Measurements from ENCODE around the gene GABRB1.

Gene GABRB1

DNA sequence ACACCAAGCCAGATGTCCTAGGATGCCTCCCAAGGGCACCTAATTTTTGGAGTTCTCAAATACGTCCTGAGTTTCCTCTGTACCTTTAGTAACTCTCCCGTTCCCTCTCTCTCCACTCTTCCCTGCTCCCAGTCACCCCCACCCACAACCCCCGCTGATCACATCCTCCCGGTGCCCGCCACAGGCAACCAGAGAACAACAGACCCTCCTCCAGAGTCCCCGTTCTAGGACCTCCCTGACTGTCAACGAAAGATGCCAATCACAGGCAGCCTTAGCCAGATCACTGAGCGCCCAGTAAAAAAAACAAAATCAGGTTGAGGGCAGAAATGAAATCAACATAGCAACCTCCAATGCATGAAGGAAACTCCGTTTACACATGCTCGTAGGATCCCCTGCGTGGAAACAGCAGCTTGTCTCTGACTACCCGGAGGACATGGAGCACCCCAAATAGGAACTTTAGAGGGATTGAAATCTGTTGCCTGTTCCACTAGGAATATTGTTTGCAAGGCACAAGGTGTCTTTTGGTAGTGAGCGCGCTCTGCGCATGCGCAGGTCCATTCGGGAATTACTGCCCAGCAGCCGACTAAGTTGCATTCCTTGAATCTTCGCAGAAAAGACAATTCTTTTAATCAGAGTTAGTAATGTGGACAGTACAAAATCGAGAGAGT is at the start of gene GABRB1:
Gene GABRB1 (plus strand): TSS at position 557 of the 668 bp plus-strand sequence.
- DNase-seq (ENCODE audit: low read depth in 3 of 3), result peak in 2 of 3 experiments; percentile 7 to 9

DNA sequence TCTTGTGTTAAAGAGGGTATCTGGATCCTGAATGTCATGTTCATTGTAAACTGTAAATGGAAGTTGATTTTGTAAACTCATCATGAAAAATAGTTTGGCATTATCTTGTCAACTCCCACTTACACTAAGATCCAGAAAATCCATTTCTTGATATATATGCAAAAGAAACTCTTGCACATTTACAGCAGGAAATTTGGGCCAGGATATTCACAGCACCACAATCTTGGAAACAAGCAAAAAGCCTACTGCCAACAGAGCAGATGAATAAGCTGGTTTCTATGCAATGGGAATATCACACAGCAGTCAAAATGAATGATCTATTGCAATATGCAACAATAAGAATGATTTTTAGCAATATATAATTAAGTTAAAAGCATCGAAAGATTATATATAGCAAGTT is 46.6 kb upstream of the GABRB1 start:
- no peak for DNase-seq (ENCODE audit: low read depth in 3 of 3)

DNA sequence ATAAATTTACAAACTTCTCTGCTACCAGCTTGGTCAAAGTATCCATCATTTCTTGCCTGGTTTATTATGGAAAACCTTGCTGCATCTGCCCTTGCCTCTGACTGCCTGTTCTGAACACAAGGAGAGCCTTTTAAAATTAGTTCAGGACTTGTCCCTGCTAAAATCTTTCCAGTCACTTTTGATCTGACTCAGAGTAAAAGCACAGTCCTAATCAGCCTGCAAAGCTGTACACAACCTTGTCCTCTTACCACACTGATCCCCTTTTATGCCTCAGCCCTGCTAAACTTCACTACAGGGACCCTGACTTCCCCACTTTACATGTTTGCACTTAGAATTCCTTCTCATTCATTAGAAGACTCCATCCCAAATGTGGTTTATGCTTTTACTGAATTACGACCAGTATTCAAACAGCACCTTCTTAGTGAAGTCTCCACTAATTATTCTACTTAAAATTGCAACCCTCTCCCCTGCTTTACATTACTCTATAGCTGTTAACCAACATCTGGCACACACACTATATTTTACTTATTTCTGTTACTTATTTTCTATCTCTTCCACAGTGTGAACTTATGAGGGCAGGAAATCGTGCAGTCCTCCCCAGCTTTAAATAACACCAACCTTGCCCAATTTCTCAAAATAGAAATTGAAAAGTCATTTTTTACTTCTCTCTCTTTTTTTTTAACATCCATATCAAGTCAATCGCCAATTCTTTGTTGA is 44.3 kb upstream of the GABRB1 start:
- DNase-seq (ENCODE audit: low read depth in 3 of 3), result no peak

DNA sequence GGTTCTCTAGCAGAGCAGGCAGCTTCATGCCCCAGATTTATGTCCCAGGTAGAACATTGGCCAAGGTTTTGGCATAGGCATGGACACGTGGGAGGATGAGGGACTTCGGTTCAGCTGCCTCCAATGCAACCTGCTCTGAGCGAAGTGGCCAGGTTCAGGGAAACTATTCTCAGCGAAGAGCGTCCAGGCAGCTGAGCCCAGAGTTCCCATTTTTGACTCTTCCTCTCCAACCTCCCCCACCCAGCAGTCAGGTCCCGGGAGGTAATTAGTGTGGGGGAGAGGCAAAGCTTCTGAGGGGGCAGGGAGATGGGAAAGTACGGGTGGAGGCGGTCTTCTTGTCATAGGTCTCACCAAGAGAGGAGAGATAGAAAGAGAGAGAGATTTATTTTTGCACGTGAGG is 39.0 kb upstream of the GABRB1 start:
- DNase-seq (ENCODE audit: low read depth in 3 of 3), result no peak

DNA sequence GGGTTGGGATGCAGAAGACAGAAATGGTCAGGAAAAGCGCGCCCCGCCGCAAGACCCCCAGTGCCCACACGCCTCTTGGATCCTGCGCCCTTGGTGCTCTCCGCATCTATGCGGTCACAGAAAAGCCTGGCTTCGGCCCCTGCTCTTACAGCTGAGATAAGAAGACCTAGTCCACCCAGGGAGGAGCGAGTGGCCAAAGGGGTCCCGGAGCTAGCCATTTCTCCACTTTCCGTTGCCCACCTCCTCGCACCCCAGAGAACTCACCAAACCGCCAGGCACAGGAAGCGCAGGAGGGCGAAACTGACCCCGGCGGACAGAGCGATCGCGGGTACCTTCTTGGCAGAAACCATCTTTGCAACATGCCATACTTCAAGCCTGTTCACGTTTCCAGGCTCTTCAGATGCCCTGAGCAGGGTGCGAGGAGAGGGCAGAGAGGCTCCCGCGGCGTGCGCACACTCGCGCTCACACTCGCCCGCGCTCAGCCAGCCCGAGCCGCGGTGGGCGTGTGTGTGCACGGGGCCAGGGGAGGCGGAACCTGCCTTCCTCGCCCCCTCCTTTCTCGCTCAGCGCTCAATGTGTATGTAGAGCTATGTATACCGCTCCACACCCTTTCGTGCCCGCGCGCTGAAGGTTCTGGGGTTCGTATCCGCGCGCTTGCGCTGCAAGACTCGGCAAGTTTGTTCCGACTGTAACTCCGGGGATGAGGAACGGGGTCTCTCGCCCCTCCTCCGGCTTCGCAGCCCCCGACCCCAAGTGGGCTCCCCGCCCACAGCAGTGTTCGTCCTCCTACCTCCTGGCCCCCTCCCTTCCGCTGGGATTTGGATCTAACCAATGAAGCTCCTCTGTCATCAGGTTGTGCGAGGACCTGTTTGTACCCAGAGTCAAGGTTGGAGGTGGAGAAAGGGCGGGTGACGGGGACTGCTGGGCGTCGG is 38.0 kb upstream of the GABRB1 start, which contains the start of gene GABRA4:
Gene GABRA4 (minus strand): TSS at position 507 of the 932 bp plus-strand sequence. CDS start 157 bp downstream, at position 350.
- no peak for DNase-seq (ENCODE audit: low read depth in 3 of 3)

DNA sequence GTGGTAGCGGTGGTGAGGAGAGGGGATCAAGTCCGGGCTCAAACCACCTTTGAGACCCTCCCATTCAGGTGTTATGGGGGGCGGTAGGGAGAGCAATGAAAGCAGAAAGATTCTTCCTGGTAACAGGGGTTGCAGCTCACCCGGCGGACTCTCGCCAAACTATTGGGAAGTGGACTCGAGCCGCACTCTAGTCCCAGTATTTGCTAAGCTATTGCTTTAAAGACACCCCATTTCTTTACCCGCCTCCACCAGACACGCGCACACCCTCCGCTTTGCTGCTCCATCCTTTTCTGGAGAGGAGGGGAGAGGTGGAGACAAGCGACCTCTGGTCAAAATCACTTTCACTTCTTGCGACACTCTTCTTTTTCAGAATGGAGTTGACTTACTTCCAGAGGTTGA is 37.4 kb upstream of the GABRB1 start:
- DNase-seq (ENCODE audit: low read depth in 3 of 3), result no peak

DNA sequence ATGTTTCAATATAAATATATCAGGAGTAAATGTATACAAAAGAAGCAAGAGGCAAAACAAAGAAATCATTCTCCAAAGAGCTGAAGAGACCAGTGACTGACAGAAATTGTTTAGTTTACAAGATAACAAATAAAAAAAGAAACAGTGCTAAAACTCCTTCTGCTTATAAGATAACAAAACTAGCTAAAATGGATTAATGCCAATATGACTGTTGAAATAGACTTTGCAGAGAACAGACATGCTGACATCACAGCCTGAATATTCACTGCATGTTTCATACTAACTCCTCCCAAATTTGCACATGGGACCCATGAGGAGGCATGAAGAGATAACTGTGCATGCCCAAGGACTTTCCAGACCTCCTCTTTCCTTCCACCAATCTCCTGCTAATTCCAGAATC is 31.8 kb upstream of the GABRB1 start:
- DNase-seq (ENCODE audit: low read depth in 3 of 3), result no peak

DNA sequence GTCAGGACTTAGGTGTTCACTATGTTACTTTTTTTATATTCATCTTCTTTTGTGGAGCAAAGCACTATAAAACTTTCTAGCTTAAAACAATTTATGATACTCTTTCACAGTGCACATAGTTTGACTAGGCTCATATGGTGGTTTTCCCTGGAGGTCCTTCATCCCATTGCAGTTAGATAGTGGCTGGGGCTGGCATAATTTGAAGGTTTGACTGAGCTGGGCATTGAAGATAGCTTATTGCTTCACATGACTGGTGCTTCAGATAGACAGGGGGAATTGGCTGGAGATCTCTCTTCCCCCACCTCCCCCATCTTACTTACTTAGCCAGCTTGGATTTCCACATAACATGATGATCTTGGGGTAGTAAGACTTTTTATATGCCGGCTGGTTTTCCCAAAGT is 31.0 kb upstream of the GABRB1 start:
- no peak for DNase-seq (ENCODE audit: low read depth in 3 of 3)

DNA sequence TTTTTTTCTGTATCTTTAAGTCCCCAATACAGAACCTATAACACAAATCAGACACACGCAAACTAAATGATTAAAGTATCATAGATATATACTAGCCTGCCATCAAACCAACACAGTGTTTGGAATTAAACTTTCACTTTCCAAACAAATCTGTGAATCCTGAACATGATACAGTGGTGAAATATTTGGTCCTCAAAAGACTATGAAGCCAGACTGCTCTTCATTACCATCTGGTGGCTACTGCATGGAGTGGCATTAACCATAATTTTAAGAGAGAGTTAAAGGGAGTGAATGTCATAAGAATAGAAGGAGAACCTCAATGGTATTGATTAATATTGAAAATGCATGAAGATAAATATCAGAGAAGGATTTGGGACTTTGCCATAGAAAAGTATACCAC is 28.8 kb upstream of the GABRB1 start:
- no peak for DNase-seq (ENCODE audit: low read depth in 3 of 3)

DNA sequence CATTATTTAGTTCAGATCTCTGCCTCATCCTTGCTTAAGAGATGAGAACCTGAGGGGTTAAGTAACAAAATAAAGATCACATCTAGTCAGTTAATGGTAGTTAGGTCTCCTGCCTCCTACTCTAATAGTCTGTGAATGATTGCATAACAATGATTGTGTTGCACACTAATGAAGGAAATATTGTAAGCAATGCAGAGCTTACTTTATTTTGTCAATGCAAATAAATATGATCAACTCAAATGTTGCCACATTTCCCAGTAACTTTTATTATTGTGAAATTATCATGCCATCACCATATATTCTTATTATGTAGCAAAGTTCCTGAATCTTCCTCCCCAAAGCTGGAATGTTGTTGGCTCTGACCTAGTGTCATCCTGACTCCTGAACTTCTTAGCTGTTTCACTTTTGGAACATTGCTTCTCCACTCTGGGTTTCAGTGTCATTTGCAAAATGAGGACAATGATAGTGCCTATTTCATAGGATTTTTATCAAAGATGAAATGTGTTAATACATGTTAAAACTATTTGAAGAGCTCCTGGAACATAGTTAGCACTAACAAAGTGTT is 20.9 kb upstream of the GABRB1 start:
- DNase-seq (ENCODE audit: low read depth in 3 of 3), result no peak

DNA sequence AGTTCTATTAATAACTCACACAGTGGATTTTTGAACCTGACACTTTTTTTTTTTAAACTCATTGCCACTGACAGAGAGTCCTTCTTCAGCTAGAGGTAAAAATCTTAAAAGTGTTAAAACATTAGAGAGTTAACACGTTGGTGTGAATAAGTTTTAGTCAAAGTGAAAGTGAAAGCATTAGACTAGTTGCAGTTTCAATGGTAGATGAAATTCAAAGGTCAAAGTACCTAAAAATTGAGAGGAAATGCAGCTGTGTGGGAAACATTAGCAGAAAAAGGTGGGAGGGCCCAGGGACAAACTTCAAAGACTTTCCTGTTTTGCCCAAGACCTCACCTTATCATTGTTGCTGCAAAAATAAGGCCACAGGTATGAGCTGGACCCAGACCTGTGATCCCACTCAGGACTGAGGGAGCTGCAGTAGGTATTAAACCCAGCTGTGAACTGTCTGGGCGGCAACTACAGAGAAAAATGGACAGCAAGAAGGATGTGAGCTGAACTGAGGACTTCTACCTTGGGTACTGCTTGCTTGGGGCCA is 20.4 kb upstream of the GABRB1 start:
- DNase-seq (ENCODE audit: low read depth in 3 of 3), result no peak

DNA sequence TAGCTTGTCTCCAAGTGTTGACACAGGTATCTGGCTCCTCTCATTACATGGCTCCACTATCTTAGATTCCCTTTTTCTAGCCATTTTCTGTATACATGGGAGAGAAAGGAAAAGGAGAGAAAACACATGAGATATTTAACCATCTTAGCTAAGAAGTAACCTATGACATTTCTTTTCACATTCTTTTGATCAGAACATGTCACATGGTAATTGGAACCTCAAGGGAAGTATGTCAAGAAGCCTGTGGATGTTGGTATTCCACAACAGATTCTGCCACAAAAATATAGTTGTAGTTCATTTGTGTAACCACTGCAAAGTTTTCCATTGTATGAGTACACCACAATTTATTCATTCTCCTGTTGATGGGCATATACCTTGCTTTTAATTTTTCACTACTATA is 18.7 kb upstream of the GABRB1 start:
- no peak for DNase-seq (ENCODE audit: low read depth in 3 of 3)

DNA sequence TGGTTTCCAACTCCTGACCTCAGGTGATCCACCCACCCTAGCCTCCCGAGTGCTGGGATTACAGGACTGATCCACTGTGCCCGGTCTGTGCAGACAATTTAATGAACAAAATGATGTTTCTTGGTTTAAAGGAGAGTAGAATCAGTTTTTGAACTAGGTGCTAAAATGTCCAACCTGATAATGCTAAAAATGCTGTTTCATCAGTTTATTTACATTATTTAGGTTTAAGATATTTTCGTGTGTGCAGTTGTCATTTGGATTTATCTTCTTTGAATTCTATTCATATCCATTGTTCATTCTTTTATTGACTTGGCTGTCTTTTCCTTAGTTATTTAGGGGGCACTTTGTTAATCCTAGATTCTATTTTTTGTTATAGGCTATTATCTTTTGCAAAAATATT is 18.0 kb upstream of the GABRB1 start:
- no peak for DNase-seq (ENCODE audit: low read depth in 3 of 3)

DNA sequence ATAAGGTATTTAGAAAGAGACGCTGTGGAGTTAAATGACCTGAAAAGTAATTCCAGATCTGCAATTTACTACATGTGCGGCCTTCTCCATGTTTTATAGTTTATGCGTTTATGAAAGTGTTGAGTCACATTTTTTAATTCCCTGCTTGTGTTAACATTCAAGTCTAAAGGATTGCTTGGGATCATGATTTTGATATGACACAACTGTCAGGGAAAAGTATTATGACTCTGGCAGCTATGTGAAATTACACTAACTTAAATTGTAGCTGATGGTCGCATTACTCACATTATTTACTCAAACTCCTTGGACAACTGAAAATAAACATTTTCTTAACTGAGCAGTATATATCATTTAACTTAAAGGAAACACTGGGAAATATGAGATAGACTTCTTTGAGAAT is 14.3 kb upstream of the GABRB1 start:
- no peak for DNase-seq (ENCODE audit: low read depth in 3 of 3)

DNA sequence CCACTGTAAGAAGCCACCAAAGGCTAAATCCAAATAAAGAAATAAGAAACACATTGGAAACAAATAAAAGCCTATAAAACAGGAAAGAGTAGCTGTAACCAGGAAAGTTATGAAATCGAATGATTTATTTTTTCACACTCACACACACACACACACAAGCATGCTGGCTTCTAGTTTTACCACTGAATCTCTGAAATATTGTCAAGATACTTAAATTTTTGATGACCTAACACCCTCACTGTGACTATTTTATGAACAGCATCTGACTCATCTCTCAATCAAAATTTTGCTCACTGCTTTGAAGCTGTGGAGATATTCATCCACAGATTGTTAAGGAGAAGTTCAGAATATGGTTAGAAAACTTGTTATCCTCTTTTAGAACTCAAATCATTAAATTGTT is 13.9 kb upstream of the GABRB1 start:
- no peak for DNase-seq (ENCODE audit: low read depth in 3 of 3)

DNA sequence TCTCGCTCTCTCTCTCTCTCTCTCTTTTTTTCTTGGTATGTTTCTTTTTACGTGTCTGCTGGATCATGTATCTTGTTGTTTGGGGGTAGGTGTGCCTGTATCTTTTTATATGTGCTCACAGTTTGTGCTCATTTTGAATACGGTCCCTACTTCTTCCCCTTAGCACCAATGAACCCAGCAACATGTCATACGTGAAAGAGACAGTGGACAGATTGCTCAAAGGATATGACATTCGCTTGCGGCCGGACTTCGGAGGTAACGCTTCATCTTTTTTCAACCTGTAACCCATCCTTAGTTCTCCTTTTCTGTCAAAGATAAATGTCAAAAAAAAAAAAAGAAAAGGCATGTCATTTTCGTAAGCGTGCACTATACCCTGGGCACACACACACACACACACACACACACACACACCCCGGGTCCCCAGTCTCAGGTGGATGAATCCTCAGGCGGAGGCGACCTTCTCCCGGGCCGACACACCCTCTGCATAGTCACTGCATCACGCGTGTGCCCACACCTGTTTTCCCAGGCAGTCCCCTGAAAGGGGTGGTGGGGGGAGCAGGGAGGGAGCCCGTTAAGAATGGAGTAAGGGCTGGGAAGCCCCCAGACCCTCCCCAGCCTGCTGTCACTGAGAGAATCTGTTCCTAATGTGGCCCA is 511 bp downstream of the GABRB1 start:
- DNase-seq (ENCODE audit: low read depth in 3 of 3), result no peak

DNA sequence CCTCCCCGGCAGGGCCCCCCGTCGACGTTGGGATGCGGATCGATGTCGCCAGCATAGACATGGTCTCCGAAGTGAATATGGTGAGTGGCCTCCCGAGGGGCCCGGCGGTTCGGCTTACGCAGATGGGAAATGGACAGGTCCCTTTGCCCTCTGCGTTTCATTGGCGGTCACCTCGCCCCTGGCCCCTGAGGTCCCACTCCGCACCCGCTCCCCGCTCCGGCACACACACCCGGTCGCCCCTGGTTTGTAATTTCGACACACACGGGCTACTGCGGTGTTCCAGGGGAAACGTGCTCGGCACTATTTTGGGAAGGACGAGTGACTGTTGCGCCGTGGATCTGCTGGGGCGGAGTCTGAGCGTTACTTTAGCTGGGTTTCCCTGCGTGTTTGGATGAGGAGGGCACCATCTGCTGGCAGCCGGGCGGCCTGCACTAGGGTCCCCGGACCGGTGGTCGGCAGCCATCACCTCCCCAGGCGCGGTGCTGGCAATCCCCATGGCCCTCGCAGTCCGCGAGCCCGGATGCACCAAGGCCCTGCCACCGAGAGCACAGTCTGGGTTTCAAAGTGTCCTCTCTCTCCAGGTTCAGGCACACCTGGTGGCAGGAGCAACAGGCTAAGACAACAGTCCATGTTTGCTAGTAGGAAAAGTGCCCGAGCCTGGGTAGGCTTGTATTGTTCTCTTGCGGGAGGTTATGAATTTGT is 1.2 kb downstream of the GABRB1 start:
- peak in 1 of 3 experiments; percentile 45 for DNase-seq (ENCODE audit: low read depth in 3 of 3)

DNA sequence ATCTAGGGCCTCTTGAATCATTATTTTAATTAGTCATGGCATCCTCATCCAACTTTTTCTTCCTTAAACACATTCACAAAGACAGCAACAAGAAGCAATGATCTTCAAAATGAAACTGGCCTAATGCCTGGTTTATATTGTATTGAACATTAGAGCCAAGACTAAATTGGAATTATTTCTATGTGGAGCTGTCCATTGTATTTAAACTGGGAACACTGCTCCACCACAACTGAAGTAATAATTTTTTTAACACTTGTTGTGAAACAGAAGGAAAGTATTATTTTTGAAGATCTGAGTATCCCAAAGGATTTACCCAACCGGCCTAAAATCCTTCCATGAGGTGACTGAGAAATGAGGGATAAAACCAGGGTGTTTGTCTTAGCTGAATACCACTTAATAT is 6.9 kb downstream of the GABRB1 start:
- DNase-seq (ENCODE audit: low read depth in 3 of 3), result no peak

DNA sequence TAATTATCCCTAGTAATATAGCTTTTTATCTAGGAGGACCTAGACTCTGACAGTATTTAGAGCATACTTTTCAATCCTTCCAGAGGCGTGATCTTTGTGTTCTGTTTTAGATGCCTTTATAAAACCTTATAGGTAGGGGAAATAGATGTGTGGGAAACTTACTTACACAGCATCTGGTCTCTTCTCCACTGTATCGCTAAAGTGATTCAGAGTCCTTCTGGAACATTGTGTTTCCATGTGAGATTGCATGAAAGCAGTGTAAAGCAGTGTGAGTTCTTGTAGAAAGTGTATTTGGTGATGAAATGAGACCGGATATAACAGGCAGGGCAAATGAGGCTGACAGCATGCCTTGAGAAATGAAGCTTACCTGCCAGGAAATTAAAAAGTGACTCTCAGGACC is 9.5 kb downstream of the GABRB1 start:
- DNase-seq (ENCODE audit: low read depth in 3 of 3), result no peak

DNA sequence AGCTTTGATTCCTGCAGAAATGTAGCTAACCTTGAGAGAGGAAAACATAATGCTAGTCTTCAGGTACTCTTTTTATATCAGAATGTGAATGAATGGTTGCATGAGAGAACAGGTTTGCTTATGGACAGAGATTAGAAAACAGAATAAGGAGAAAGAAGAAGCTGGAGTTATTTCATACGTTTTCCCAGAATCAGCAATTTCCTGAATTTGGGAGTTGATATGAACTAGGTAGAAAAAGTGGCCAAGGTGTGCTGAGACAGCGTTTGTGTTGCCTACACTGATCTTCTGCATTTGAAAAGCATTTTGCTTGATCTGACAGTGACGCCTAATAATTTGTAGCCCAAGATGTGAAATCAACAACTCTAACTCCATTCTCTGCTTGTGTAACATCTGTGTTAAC is 12.5 kb downstream of the GABRB1 start:
- DNase-seq (ENCODE audit: low read depth in 3 of 3), result no peak

DNA sequence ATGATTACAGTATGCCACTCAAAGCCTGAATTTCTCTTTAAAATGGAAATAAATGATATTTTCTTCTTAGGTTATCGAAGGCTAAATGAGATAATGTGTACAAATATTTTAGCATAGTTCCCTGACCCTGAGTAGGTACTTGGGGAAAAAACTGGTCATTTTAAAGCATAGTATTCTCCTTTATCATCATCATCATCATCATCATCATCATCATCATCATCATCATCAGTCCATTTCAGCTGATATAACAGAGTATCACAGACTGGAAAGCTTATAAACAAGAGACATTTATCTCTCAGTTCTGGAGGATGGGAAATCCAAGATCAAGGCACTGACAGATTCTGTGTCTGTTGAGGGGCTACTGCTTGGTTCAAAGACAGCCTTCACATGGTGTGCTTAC is 13.9 kb downstream of the GABRB1 start:
- no peak for DNase-seq (ENCODE audit: low read depth in 3 of 3)

Data from stimulated activated CD4-positive, alpha-beta T cell treated with anti-CD3 and anti-CD28 coated beads, TNF-alpha, amount 100 ng/mL, for 24 hours (primary cell).